NT2/D1 (cell line): ENCODE results near the gene CCDC71.

Experiments
- SUZ12 ChIP-seq: IDR thresholded peaks from 2 replicates; pipeline ENCODE4 v1.6.1; 2011; ENCODE audit not compliant: insufficient read length, insufficient read depth; ENCODE audit errors: extremely low read depth
- ZNF274 ChIP-seq: IDR thresholded peaks from 2 replicates; pipeline ENCODE4 v1.6.1; 2011; ENCODE audit warnings: mild to moderate bottlenecking, low read depth, low read length

- TF ChIP-seq ZNF274 (no peak), SUZ12 (no peak)
These were observed 7.1 kb upstream of the CCDC71 start for GRCh38 chr3:49173116-49173791.
